Liver (tissue), 9 donors: Measurements from ENCODE around the gene ZFP36L2. TPM values are rescaled to one million over a fixed set of nuclear protein-coding genes. Genes with fewer than 3 reads are reported as not detected.

Source experiments
- DNase-seq: peaks from one replicate; pipeline ENCODE4 v3.0.0-alpha.2; 2017; ENCODE audit warnings: low spot score
- H3K27ac ChIP-seq, 2 donors: one replicate each; pipeline ENCODE4 v1.7.0; 2013; ENCODE audit warnings: inconsistent platforms in 2 of 2, low read length in 2 of 2, control low read depth in 1 of 2, low read depth in 1 of 2, mild to moderate bottlenecking in 1 of 2
- H3K27me3 ChIP-seq, 4 donors: one replicate each; pipeline versions ENCODE4 v1.6.1 to v1.7.0; 2013; ENCODE audit warnings: low read length in 3 of 4, inconsistent platforms in 1 of 4, mild to moderate bottlenecking in 1 of 4, moderate library complexity in 1 of 4; ENCODE audit not compliant: control insufficient read depth in 4 of 4, insufficient read depth in 4 of 4
- H3K36me3 ChIP-seq, 4 donors: one replicate each; pipeline versions ENCODE4 v1.6.1 to v1.7.0; 2013; ENCODE audit warnings: low read length in 3 of 4, mild to moderate bottlenecking in 3 of 4, low read depth in 1 of 4, moderate library complexity in 1 of 4; ENCODE audit not compliant: control insufficient read depth in 4 of 4, insufficient read depth in 3 of 4
- H3K4me1 ChIP-seq, 4 donors: one replicate each; pipeline versions ENCODE4 v1.6.1 to v1.7.0; 2013; ENCODE audit warnings: low read length in 3 of 4, mild to moderate bottlenecking in 3 of 4, moderate library complexity in 1 of 4; ENCODE audit not compliant: control insufficient read depth in 4 of 4, insufficient read depth in 4 of 4
- H3K4me3 ChIP-seq, 3 donors: one replicate each; pipeline versions ENCODE4 v1.6.1 to v1.7.0; 2013; ENCODE audit warnings: low read length in 3 of 3, control low read depth in 1 of 3, low read depth in 1 of 3, mild to moderate bottlenecking in 1 of 3
- H3K9ac ChIP-seq, 2 donors: one replicate each; pipeline ENCODE4 v1.7.0; 2013; ENCODE audit warnings: low read length in 2 of 2, mild to moderate bottlenecking in 2 of 2, moderate library complexity in 2 of 2, control low read depth in 1 of 2, low read depth in 1 of 2
- H3K9me3 ChIP-seq, 4 donors: one replicate each; pipeline versions ENCODE4 v1.6.1 to v1.7.0; 2013; ENCODE audit warnings: low read length in 3 of 4; ENCODE audit not compliant: control insufficient read depth in 4 of 4
- EGR1 ChIP-seq, 2 donors: IDR thresholded peaks; 2 replicates each; pipeline ENCODE4 v1.6.1; 2016 to 2018; ENCODE audit warnings: antibody characterized with exemption in 2 of 2, low read depth in 2 of 2
- GABPA ChIP-seq, 2 donors: IDR thresholded peaks in 1 of 2; conservative IDR thresholded peaks in 1 of 2; 2 replicates each; pipeline ENCODE4 v1.6.1; 2016; ENCODE audit warnings: antibody characterized with exemption in 2 of 2, mild to moderate bottlenecking in 1 of 2, moderate library complexity in 1 of 2
- REST ChIP-seq: IDR thresholded peaks from 2 replicates; pipeline ENCODE4 v1.6.1; 2016; ENCODE audit warnings: antibody characterized with exemption, mild to moderate bottlenecking
- TAF1 ChIP-seq: conservative IDR thresholded peaks from 2 replicates; pipeline ENCODE4 v1.6.1; 2016; ENCODE audit warnings: antibody characterized with exemption, mild to moderate bottlenecking
- WGBS: extraction: QIAGEN DNeasy Blood & Tissue Kit; methylation state at CpG from one replicate; pipeline ENCODE4 v1.1.7; 2013; 5-methylcytosine and 5-hydroxymethylcytosine counted together
- polyA plus RNA-seq, 2 donors: library from polyadenylated mRNA; stranded (reverse) in 1 of 2; unstranded in 1 of 2; fragments of 200-250 nt in 1 of 2; fragments of >200 nt in 1 of 2; fragmentation: Nextera tagmentation in 1 of 2; extraction: Ambion mirVana in 1 of 2; gene quantifications; one replicate each; pipeline versions ENCODE4 v1.2.1 to v1.2.3, GENCODE V29; 2013 to 2015
- total RNA-seq, 2 donors: library from RNA; depleted of rRNA; stranded (reverse); fragments of >200 nt; gene quantifications; one replicate each; pipeline ENCODE4 v1.2.3, GENCODE V29; 2014
- TF ChIP-seq, protein P1 (sequence below): fragments of 150-350 bp; IDR thresholded peaks from 2 replicates; pipeline ENCODE4 v1.5.1; 2017; ENCODE audit warnings: improper control_type of control experiment, low read depth, low read length; ENCODE audit not compliant: missing input control
- donor health status: healthy.
- donor health status: healthy.
- donor health status: healthy.
- donor health status: healthy.
- donor health status: healthy.

ZFP36L2 gene
- total and polyA plus RNA-seq, 4 donors: 10.3 to 26.8 (median 18.9) TPM

GRCh38 chr2:43270930-43271615, 44.7 kb upstream of the ZFP36L2 start:
- Histone ChIP-seq H3K4me3 (no peak overlapping the region), H3K27me3 (no peaks in the 10 kb centered on the region), H3K27ac (no peak overlapping the region), H3K4me1 (peaks cover 0 to 8% (median 3%) of the 10 kb centered on the region in 4 donors), H3K36me3 (peaks cover 0 to 6% (median 0%) of the 10 kb centered on the region in 4 donors), H3K9me3 (no peaks in the 10 kb centered on the region), H3K9ac (no peak overlapping the region)
- no peak for DNase-seq
- no peak for TF ChIP-seq EGR1 (IDR thresholded peaks at IDR 0.05; ENCODE audit: low read depth in 2 of 2)
- TF ChIP-seq GABPA (IDR thresholded peaks at IDR 0.05 in 1 of 2, conservative IDR thresholded peaks at IDR 0.05 in 1 of 2): no peak
- WGBS: 77% methylated on average over 4 of the region's 4 CpGs

GRCh38 chr2:43270461-43270860, 44.1 kb upstream of the ZFP36L2 start:
- DNase-seq: no peak

More at GRCh38 chr2:43270461-43270860, 44.1 kb upstream of the ZFP36L2 start:
- TF ChIP-seq REST: no peak
- no peak for TF ChIP-seq GABPA (IDR thresholded peaks at IDR 0.05 in 1 of 2, conservative IDR thresholded peaks at IDR 0.05 in 1 of 2)
- TF ChIP-seq EGR1 (IDR thresholded peaks at IDR 0.05; ENCODE audit: low read depth in 2 of 2): no peak
- TF ChIP-seq TAF1: no peak
- TF ChIP-seq, protein P1, sequence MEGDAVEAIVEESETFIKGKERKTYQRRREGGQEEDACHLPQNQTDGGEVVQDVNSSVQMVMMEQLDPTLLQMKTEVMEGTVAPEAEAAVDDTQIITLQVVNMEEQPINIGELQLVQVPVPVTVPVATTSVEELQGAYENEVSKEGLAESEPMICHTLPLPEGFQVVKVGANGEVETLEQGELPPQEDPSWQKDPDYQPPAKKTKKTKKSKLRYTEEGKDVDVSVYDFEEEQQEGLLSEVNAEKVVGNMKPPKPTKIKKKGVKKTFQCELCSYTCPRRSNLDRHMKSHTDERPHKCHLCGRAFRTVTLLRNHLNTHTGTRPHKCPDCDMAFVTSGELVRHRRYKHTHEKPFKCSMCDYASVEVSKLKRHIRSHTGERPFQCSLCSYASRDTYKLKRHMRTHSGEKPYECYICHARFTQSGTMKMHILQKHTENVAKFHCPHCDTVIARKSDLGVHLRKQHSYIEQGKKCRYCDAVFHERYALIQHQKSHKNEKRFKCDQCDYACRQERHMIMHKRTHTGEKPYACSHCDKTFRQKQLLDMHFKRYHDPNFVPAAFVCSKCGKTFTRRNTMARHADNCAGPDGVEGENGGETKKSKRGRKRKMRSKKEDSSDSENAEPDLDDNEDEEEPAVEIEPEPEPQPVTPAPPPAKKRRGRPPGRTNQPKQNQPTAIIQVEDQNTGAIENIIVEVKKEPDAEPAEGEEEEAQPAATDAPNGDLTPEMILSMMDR: no peak
- no peaks in the 10 kb centered on the region for H3K27me3 ChIP-seq
- H3K36me3 ChIP-seq: peaks cover 0 to 6% (median 0%) of the 10 kb centered on the region in 4 donors
- no peak overlapping the region for H3K9ac ChIP-seq
- WGBS: 87% methylated on average over 2 of the region's 2 CpGs
- H3K27ac ChIP-seq: no peak overlapping the region
- no peaks in the 10 kb centered on the region for H3K9me3 ChIP-seq
- H3K4me3 ChIP-seq: no peak overlapping the region
- H3K4me1 ChIP-seq: peaks cover 0 to 4% (median 0%) of the 10 kb centered on the region in 4 donors
